GM23338 (cell line): Measurements from ENCODE around the gene RHOT1. TPM values are rescaled to one million over a fixed set of nuclear protein-coding genes. Genes with fewer than 3 reads are reported as not detected.

Source experiments
- ATAC-seq: fragments of 200-7000 bp; cut with Tn5 transposase; 3 replicates; pipeline ENCODE4 v1.9.1; 2020
- DNase-seq: peaks from one replicate; pipeline ENCODE4 v3.0.0-alpha.2; 2015; ENCODE audit warnings: low spot score
- H2AFZ ChIP-seq: fragments of 200-600 bp; sonication (generic); 2 replicates; pipeline ENCODE4 v1.8.0; 2016; ENCODE audit warnings: antibody characterized with exemption, mild to moderate bottlenecking, moderate library complexity
- H3F3A ChIP-seq: fragments of 200-600 bp; sonication (generic); replicated peaks from 2 replicates; pipeline ENCODE4 v1.8.0; 2017; ENCODE audit warnings: antibody characterized with exemption, mixed run types, low read depth
- H3K27ac ChIP-seq: fragments of 200-600 bp; sonication (generic); 2 replicates; pipeline ENCODE4 v1.6.1; 2016; ENCODE audit warnings: low read depth
- H3K27me3 ChIP-seq: fragments of 200-600 bp; sonication (generic); 2 replicates; pipeline ENCODE4 v1.8.0; 2016; ENCODE audit warnings: mild to moderate bottlenecking, mixed run types, moderate library complexity; ENCODE audit not compliant: insufficient read depth
- H3K36me3 ChIP-seq: fragments of 200-600 bp; sonication (generic); 2 replicates; pipeline ENCODE4 v1.8.0; 2016; ENCODE audit warnings: mild to moderate bottlenecking; ENCODE audit not compliant: insufficient read depth
- H3K4me1 ChIP-seq: fragments of 200-600 bp; sonication (generic); 2 replicates; pipeline ENCODE4 v1.8.0; 2016; ENCODE audit warnings: mild to moderate bottlenecking, moderate library complexity; ENCODE audit not compliant: insufficient read depth
- H3K4me2 ChIP-seq: fragments of 200-600 bp; sonication (generic); 2 replicates; pipeline ENCODE4 v1.7.1; 2017; ENCODE audit warnings: mixed run types
- H3K4me3 ChIP-seq: fragments of 200-600 bp; sonication (generic); 2 replicates; pipeline ENCODE4 v1.6.1; 2016; ENCODE audit warnings: mixed run types
- H3K79me2 ChIP-seq: fragments of 200-600 bp; sonication (generic); replicated peaks from 2 replicates; pipeline ENCODE4 v1.8.0; 2017; ENCODE audit warnings: mild to moderate bottlenecking; ENCODE audit not compliant: insufficient read depth
- H3K9me2 ChIP-seq: fragments of 200-600 bp; sonication (generic); 2 replicates; pipeline ENCODE4 v1.8.0; 2017; ENCODE audit not compliant: insufficient read depth
- H4K20me1 ChIP-seq: fragments of 200-600 bp; sonication (generic); replicated peaks from 2 replicates; pipeline ENCODE4 v1.8.0; 2017; ENCODE audit warnings: mild to moderate bottlenecking; ENCODE audit not compliant: insufficient read depth
- H3K27ac Mint-ChIP-seq: 2 replicates; pipeline ENCODE4 v1.8.0; 2020; ENCODE audit warnings: inconsistent platforms, mild to moderate bottlenecking, moderate library complexity, mixed read lengths
- H3K27me3 Mint-ChIP-seq: 3 replicates; pipeline ENCODE4 v1.8.0; 2022; ENCODE audit warnings: low read depth, mild to moderate bottlenecking, moderate library complexity, mixed read lengths, inconsistent platforms; ENCODE audit not compliant: insufficient read depth, poor library complexity
- H3K36me3 Mint-ChIP-seq: 3 replicates; pipeline ENCODE4 v1.8.0; 2021; ENCODE audit warnings: low read depth, mild to moderate bottlenecking, inconsistent platforms, moderate library complexity, mixed read lengths
- H3K4me1 Mint-ChIP-seq: 3 replicates; pipeline ENCODE4 v1.8.0; 2020; ENCODE audit warnings: mild to moderate bottlenecking, inconsistent platforms, mixed read lengths
- H3K4me3 Mint-ChIP-seq: 3 replicates; pipeline ENCODE4 v1.8.0; 2021; ENCODE audit warnings: moderate library complexity, mild to moderate bottlenecking, inconsistent platforms, mixed read lengths
- H3K9me3 Mint-ChIP-seq: 3 replicates; pipeline ENCODE4 v1.8.0; 2020; ENCODE audit warnings: moderate library complexity, mild to moderate bottlenecking, inconsistent platforms, mixed read lengths
- CREB1 ChIP-seq: fragments of 250-450 bp; sonication (Bioruptor Pico); IDR thresholded peaks from 2 replicates; pipeline ENCODE4 v1.5.0; 2020; ENCODE audit warnings: low read depth, mild to moderate bottlenecking, moderate library complexity
- EZH2 ChIP-seq: fragments of 200-600 bp; sonication (generic); IDR thresholded peaks from one replicate; pipeline ENCODE4 v1.8.0; 2017; ENCODE audit warnings: antibody characterized with exemption, mild to moderate bottlenecking, low read depth; ENCODE audit not compliant: unreplicated experiment
- EZH2phosphoT487 ChIP-seq: fragments of 200-600 bp; sonication (generic); IDR thresholded peaks from one replicate; pipeline ENCODE4 v1.8.1; 2018; ENCODE audit warnings: antibody characterized with exemption; ENCODE audit not compliant: unreplicated experiment
- JUNB ChIP-seq: IDR thresholded peaks from one replicate; pipeline ENCODE4 v1.6.1; 2016; ENCODE audit warnings: antibody characterized with exemption; ENCODE audit not compliant: unreplicated experiment
- NANOG ChIP-seq: IDR thresholded peaks from 2 replicates; pipeline ENCODE4 v1.6.1; 2016; ENCODE audit warnings: antibody characterized with exemption, borderline replicate concordance
- POLR2AphosphoS5 ChIP-seq: IDR thresholded peaks from 2 replicates; pipeline ENCODE4 v1.6.1; 2016; ENCODE audit warnings: antibody characterized with exemption, low read depth
- STAT1 ChIP-seq: IDR thresholded peaks from one replicate; pipeline ENCODE4 v1.6.1; 2016; ENCODE audit warnings: antibody characterized with exemption; ENCODE audit not compliant: unreplicated experiment
- ZNF114 ChIP-seq: fragments of 250-450 bp; sonication (Bioruptor Pico); IDR thresholded peaks from 2 replicates; pipeline ENCODE4 v1.5.0; 2020; ENCODE audit warnings: mild to moderate bottlenecking, moderate library complexity
- ZNF331 ChIP-seq: fragments of 250-450 bp; sonication (Bioruptor Pico); IDR thresholded peaks from 2 replicates; pipeline ENCODE4 v1.5.0; 2020; ENCODE audit warnings: low read depth, mild to moderate bottlenecking, moderate library complexity
- polyA plus RNA-seq: library from polyadenylated mRNA; unstranded; fragments of >200 nt; fragmentation: Nextera tagmentation; extraction: Ambion mirVana; gene quantifications from 2 replicates; pipeline ENCODE4 v1.2.1, GENCODE V29; 2016
- total RNA-seq: library from RNA; depleted of rRNA; stranded (reverse); fragments of >200 nt; shearing (Covaris generic); gene quantifications from 2 replicates; pipeline ENCODE4 v1.2.3, GENCODE V29; 2014
- TF ChIP-seq, protein P1 (sequence below): IDR thresholded peaks from one replicate; pipeline ENCODE4 v1.6.1; 2018; ENCODE audit warnings: antibody characterized with exemption; ENCODE audit not compliant: unreplicated experiment
- TF ChIP-seq, protein P2 (sequence below): IDR thresholded peaks from 2 replicates; pipeline ENCODE4 v1.6.1; 2016; ENCODE audit warnings: antibody characterized with exemption
- TF ChIP-seq, protein P3 (sequence below), 2 experiments: fragments of 200-600 bp in 1 of 2; sonication (generic) in 1 of 2; conservative IDR thresholded peaks; 2 replicates each; pipeline versions ENCODE4 v1.5.1 to v1.6.1; 2016 to 2017; ENCODE audit warnings: antibody characterized with exemption in 2 of 2, low read depth in 2 of 2, mild to moderate bottlenecking in 2 of 2, moderate library complexity in 1 of 2
- TF ChIP-seq, protein P4 (sequence below): fragments of 250-450 bp; sonication (Bioruptor Pico); IDR thresholded peaks from 2 replicates; pipeline ENCODE4 v1.5.0; 2020; ENCODE audit warnings: mild to moderate bottlenecking, moderate library complexity

The RHOT1 gene
- total and polyA plus RNA-seq, 2 experiments from 2014 or later = 40.8 to 53.5 TPM

DNA sequence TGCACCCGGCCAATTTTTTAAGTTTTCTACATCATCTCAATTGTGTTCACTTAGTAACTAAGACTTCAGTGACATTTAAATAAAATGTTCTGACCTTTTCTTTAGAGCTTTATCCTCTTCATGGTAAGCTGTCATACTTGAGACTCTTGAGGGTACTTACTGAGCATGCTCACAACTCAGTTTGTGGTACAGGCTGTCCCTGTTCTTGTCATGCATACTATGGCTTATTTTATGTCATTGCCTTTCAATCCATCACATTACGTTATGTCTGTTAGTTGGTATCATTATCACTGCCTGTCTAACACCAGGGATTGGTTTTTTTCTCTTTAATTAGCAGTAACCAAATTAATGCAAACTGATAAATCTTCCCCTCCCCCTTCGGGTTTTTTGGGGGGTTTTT is 81.4 kb downstream of the RHOT1 start:
- TF ChIP-seq, protein P1, sequence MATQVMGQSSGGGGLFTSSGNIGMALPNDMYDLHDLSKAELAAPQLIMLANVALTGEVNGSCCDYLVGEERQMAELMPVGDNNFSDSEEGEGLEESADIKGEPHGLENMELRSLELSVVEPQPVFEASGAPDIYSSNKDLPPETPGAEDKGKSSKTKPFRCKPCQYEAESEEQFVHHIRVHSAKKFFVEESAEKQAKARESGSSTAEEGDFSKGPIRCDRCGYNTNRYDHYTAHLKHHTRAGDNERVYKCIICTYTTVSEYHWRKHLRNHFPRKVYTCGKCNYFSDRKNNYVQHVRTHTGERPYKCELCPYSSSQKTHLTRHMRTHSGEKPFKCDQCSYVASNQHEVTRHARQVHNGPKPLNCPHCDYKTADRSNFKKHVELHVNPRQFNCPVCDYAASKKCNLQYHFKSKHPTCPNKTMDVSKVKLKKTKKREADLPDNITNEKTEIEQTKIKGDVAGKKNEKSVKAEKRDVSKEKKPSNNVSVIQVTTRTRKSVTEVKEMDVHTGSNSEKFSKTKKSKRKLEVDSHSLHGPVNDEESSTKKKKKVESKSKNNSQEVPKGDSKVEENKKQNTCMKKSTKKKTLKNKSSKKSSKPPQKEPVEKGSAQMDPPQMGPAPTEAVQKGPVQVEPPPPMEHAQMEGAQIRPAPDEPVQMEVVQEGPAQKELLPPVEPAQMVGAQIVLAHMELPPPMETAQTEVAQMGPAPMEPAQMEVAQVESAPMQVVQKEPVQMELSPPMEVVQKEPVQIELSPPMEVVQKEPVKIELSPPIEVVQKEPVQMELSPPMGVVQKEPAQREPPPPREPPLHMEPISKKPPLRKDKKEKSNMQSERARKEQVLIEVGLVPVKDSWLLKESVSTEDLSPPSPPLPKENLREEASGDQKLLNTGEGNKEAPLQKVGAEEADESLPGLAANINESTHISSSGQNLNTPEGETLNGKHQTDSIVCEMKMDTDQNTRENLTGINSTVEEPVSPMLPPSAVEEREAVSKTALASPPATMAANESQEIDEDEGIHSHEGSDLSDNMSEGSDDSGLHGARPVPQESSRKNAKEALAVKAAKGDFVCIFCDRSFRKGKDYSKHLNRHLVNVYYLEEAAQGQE = no peak
- TF ChIP-seq EZH2phosphoT487 (no peak), CREB1 (no peak), ZNF114 (CRISPR knock-in tag) (no peak), STAT1 (no peak), POLR2AphosphoS5 (no peak), ZNF331 (CRISPR knock-in tag) (no peak), JUNB (no peak), EZH2 (no peak), NANOG (no peak)
- TF ChIP-seq, protein P2, sequence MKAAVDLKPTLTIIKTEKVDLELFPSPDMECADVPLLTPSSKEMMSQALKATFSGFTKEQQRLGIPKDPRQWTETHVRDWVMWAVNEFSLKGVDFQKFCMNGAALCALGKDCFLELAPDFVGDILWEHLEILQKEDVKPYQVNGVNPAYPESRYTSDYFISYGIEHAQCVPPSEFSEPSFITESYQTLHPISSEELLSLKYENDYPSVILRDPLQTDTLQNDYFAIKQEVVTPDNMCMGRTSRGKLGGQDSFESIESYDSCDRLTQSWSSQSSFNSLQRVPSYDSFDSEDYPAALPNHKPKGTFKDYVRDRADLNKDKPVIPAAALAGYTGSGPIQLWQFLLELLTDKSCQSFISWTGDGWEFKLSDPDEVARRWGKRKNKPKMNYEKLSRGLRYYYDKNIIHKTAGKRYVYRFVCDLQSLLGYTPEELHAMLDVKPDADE = no peak
- TF ChIP-seq, protein P3, sequence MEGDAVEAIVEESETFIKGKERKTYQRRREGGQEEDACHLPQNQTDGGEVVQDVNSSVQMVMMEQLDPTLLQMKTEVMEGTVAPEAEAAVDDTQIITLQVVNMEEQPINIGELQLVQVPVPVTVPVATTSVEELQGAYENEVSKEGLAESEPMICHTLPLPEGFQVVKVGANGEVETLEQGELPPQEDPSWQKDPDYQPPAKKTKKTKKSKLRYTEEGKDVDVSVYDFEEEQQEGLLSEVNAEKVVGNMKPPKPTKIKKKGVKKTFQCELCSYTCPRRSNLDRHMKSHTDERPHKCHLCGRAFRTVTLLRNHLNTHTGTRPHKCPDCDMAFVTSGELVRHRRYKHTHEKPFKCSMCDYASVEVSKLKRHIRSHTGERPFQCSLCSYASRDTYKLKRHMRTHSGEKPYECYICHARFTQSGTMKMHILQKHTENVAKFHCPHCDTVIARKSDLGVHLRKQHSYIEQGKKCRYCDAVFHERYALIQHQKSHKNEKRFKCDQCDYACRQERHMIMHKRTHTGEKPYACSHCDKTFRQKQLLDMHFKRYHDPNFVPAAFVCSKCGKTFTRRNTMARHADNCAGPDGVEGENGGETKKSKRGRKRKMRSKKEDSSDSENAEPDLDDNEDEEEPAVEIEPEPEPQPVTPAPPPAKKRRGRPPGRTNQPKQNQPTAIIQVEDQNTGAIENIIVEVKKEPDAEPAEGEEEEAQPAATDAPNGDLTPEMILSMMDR (conservative IDR thresholded peaks at IDR 0.05; ENCODE audit: low read depth in 2 of 2) = no peak
- TF ChIP-seq, protein P4, sequence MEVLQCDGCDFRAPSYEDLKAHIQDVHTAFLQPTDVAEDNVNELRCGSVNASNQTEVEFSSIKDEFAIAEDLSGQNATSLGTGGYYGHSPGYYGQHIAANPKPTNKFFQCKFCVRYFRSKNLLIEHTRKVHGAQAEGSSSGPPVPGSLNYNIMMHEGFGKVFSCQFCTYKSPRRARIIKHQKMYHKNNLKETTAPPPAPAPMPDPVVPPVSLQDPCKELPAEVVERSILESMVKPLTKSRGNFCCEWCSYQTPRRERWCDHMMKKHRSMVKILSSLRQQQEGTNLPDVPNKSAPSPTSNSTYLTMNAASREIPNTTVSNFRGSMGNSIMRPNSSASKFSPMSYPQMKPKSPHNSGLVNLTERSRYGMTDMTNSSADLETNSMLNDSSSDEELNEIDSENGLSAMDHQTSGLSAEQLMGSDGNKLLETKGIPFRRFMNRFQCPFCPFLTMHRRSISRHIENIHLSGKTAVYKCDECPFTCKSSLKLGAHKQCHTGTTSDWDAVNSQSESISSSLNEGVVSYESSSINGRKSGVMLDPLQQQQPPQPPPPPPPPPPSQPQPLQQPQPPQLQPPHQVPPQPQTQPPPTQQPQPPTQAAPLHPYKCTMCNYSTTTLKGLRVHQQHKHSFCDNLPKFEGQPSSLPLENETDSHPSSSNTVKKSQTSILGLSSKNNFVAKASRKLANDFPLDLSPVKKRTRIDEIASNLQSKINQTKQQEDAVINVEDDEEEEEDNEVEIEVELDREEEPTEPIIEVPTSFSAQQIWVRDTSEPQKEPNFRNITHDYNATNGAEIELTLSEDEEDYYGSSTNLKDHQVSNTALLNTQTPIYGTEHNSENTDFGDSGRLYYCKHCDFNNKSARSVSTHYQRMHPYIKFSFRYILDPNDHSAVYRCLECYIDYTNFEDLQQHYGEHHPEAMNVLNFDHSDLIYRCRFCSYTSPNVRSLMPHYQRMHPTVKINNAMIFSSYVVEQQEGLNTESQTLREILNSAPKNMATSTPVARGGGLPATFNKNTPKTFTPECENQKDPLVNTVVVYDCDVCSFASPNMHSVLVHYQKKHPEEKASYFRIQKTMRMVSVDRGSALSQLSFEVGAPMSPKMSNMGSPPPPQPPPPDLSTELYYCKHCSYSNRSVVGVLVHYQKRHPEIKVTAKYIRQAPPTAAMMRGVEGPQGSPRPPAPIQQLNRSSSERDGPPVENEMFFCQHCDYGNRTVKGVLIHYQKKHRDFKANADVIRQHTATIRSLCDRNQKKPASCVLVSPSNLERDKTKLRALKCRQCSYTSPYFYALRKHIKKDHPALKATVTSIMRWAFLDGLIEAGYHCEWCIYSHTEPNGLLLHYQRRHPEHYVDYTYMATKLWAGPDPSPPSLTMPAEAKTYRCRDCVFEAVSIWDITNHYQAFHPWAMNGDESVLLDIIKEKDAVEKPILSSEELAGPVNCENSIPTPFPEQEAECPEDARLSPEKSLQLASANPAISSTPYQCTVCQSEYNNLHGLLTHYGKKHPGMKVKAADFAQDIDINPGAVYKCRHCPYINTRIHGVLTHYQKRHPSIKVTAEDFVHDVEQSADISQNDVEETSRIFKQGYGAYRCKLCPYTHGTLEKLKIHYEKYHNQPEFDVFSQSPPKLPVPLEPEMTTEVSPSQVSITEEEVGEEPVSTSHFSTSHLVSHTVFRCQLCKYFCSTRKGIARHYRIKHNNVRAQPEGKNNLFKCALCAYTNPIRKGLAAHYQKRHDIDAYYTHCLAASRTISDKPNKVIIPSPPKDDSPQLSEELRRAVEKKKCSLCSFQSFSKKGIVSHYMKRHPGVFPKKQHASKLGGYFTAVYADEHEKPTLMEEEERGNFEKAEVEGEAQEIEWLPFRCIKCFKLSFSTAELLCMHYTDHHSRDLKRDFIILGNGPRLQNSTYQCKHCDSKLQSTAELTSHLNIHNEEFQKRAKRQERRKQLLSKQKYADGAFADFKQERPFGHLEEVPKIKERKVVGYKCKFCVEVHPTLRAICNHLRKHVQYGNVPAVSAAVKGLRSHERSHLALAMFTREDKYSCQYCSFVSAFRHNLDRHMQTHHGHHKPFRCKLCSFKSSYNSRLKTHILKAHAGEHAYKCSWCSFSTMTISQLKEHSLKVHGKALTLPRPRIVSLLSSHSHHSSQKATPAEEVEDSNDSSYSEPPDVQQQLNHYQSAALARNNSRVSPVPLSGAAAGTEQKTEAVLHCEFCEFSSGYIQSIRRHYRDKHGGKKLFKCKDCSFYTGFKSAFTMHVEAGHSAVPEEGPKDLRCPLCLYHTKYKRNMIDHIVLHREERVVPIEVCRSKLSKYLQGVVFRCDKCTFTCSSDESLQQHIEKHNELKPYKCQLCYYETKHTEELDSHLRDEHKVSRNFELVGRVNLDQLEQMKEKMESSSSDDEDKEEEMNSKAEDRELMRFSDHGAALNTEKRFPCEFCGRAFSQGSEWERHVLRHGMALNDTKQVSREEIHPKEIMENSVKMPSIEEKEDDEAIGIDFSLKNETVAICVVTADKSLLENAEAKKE (CRISPR knock-in tag) = no peak
- Histone ChIP-seq H2AFZ (no peak overlapping the region), H3F3A (no peaks in the 10 kb centered on the region), H4K20me1 (no peaks in the 10 kb centered on the region), H3K4me1 (peaks cover 20% of the 10 kb centered on the region), H3K36me3 (no peaks in the 10 kb centered on the region), H3K4me2 (no peak overlapping the region), H3K27ac (no peak overlapping the region), H3K4me3 (no peak overlapping the region), H3K9me2 (no peaks in the 10 kb centered on the region), H3K79me2 (no peaks in the 10 kb centered on the region), H3K27me3 (no peaks in the 10 kb centered on the region)
- ATAC-seq = no peak
- no peak for DNase-seq
- Mint-ChIP-seq H3K4me1 (peaks cover 19% of the 10 kb centered on the region), H3K9me3 (no peaks in the 10 kb centered on the region; the same call in 2 of the 3 replicates), H3K4me3 (no peak overlapping the region), H3K27me3 (peaks cover 2% of the 10 kb centered on the region), H3K27ac (no peak overlapping the region), H3K36me3 (peaks cover 3% of the 10 kb centered on the region; the same call in 1 of the 3 replicates)
